Measurements from ENCODE around the gene DLGAP3. TPM values are rescaled to one million over a fixed set of nuclear protein-coding genes. Genes with fewer than 3 reads are reported as not detected.
A peak's percentile ranks its signal among the peaks of the same experiment; 100 is the strongest.

DLGAP3 gene
- total RNA-seq, 1 experiment from 2014 or later = 1.0 TPM

DNA sequence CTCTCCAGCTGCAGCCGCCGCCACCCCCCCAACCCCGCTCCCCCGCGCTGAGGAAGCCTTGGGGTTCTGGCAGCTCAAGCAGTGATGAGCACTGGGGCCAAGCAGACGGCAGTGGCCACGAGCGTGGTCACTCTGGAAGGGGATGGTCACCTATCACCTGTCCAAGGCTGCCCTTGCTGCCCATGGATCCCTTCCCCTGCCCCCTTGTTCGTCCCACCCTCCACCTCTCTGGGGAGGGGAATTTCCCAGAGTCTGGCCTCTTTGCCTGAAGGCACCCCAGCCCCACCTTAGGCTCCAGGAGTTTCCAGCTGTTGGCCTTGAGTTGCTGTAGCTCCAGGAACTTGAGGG lies 62.7 kb downstream of the DLGAP3 start:
- H3K4me3 Mint-ChIP-seq (ENCODE audit: low read depth, unreplicated experiment) = peak overlapping the region; percentile 68
- no peaks in the 10 kb centered on the region for H3K9me3 Mint-ChIP-seq (ENCODE audit: low read depth, unreplicated experiment)
- BruUV-seq (replicated peaks) = no TSS peak
- H3K27ac Mint-ChIP-seq (ENCODE audit: unreplicated experiment) = no peak overlapping the region
- peaks cover 64% of the 10 kb centered on the region for H3K27me3 Mint-ChIP-seq (ENCODE audit: unreplicated experiment)
- H3K36me3 Mint-ChIP-seq (ENCODE audit: insufficient read depth, unreplicated experiment) = peaks cover 9% of the 10 kb centered on the region
- TF ChIP-seq, protein P1, sequence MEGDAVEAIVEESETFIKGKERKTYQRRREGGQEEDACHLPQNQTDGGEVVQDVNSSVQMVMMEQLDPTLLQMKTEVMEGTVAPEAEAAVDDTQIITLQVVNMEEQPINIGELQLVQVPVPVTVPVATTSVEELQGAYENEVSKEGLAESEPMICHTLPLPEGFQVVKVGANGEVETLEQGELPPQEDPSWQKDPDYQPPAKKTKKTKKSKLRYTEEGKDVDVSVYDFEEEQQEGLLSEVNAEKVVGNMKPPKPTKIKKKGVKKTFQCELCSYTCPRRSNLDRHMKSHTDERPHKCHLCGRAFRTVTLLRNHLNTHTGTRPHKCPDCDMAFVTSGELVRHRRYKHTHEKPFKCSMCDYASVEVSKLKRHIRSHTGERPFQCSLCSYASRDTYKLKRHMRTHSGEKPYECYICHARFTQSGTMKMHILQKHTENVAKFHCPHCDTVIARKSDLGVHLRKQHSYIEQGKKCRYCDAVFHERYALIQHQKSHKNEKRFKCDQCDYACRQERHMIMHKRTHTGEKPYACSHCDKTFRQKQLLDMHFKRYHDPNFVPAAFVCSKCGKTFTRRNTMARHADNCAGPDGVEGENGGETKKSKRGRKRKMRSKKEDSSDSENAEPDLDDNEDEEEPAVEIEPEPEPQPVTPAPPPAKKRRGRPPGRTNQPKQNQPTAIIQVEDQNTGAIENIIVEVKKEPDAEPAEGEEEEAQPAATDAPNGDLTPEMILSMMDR (IDR thresholded peaks at IDR 0.05; ENCODE audit: unreplicated experiment) = no peak
- no peaks in the 10 kb centered on the region for H3K4me1 Mint-ChIP-seq (ENCODE audit: low read depth, unreplicated experiment)
- no peak for DNase-seq
- CTCF ChIA-PET = interaction anchor here (0.9 to 1.8 kb wide), 3 partner anchors 14 to 22 kb away, joined by 4 to 5 read pairs (median 5); no protein-coding TSS in a partner anchor
- intact Hi-C loops (cut with micrococcal nuclease; ENCODE audit: unreplicated experiment) = no loop called here

DNA sequence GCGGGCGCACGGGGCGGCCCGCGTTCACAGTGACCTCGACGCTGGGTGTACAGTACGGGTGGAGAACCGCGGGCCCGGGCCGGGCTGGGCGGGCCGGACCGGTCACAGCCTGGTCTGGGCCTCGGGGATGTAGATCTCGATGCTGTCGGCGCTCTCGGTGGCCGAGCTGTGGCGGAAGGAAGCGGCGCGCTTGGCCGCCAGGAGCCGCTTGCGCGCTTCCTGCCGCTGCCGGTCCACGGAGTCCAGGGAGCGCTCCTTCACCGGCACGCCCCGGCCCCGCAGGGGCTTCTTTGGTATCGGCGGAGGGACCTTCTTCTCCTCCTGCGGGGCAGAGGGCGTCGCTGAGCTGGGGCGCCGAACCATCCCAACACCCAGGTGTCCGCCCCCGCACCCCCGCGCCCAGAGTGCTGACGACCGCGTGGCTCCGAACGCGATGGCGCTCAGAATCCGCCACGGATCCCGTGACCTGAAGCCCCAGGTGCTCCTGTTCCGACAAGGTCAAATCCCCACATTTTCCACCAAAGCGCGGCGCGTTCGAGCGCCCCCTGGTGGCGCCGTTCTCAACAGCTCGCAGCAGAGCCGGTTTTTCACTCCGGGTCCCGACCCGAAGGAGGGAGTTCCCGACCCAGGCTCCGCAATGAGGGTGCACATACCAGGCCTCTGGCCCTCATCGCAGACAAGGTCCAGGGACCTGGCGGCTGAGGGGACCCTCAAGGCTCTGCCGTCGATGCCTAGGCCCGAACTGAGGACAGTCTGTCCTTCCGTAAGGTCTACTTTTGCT lies 63.3 kb downstream of the DLGAP3 start:
- peak; percentile 87 for DNase-seq
- Mint-ChIP-seq H3K27ac (ENCODE audit: unreplicated experiment) (no peak overlapping the region), H3K27me3 (ENCODE audit: unreplicated experiment) (peaks cover 60% of the 10 kb centered on the region), H3K36me3 (ENCODE audit: insufficient read depth, unreplicated experiment) (peaks cover 9% of the 10 kb centered on the region), H3K9me3 (ENCODE audit: low read depth, unreplicated experiment) (no peaks in the 10 kb centered on the region), H3K4me3 (ENCODE audit: low read depth, unreplicated experiment) (peak overlapping the region; percentile 68), H3K4me1 (ENCODE audit: low read depth, unreplicated experiment) (no peaks in the 10 kb centered on the region)
- TF ChIP-seq, protein P1 (IDR thresholded peaks at IDR 0.05; ENCODE audit: unreplicated experiment) = peak; percentile 98
- intact Hi-C loops (cut with micrococcal nuclease; ENCODE audit: unreplicated experiment) = no loop called here
- CTCF ChIA-PET = interaction anchor here (0.6 to 1.8 kb wide), 3 partner anchors 15 to 59 kb away, joined by 4 to 5 read pairs (median 4); no protein-coding TSS in a partner anchor
- no TSS peak for BruUV-seq (replicated peaks)

DNA sequence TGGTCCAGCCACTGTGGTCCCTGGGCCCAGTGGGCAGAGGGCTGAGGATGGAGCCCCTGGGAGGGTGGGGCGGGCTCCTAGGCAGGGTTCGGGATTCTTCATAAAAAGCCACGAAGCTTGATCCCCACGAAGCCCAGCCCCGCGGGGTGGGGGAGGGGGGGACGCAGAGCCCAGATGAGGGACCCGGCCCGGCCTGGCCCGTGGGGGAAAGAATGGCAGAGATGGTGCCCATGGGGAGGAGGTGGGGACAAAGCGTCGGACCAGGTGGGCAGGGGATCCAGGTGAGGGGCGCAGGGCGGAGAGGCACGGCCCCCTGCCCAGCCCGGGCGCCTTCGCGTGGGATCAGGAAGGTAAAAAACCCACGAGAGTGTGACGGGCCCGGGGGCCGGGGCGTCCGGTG lies 63.9 kb downstream of the DLGAP3 start:
- CTCF ChIA-PET = interaction anchor here (1.1 to 1.8 kb wide), 2 partner anchors 15 to 23 kb away, joined by 4 to 5 read pairs; no protein-coding TSS in a partner anchor

DNA sequence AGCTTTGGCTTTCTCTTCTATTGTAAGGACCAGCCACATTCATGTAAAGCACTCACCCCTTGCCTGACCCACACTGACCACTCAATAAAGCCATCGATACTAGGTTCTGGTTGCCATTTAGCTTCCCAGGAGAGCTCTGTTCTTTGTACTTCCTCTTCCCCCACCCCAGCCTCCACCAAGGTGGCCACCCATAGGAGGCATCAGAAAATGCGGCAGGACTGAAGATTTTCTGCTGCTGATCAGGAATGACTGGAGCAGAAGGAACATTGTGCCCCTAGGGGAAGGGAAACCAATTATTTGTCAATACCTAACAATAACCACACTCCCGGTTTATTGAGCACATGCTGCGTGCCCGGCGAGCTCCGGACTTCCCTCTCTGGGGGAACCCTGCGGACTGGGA lies 64.7 kb downstream of the DLGAP3 start:
- Mint-ChIP-seq H3K9me3 (ENCODE audit: low read depth, unreplicated experiment) (no peaks in the 10 kb centered on the region), H3K4me1 (ENCODE audit: low read depth, unreplicated experiment) (no peaks in the 10 kb centered on the region), H3K36me3 (ENCODE audit: insufficient read depth, unreplicated experiment) (peaks cover 12% of the 10 kb centered on the region), H3K27me3 (ENCODE audit: unreplicated experiment) (peaks cover 51% of the 10 kb centered on the region), H3K27ac (ENCODE audit: unreplicated experiment) (peak overlapping the region; percentile 22), H3K4me3 (ENCODE audit: low read depth, unreplicated experiment) (no peak overlapping the region)
- DNase-seq = no peak
- no TSS peak for BruUV-seq (replicated peaks)
- TF ChIP-seq, protein P1 (IDR thresholded peaks at IDR 0.05; ENCODE audit: unreplicated experiment) = no peak
- CTCF ChIA-PET = no interaction called here
- intact Hi-C loops (cut with micrococcal nuclease; ENCODE audit: unreplicated experiment) = no loop called here

More for the DNA sequence above, 63.9 kb downstream of the DLGAP3 start:
- H3K36me3 Mint-ChIP-seq (ENCODE audit: insufficient read depth, unreplicated experiment) = peaks cover 9% of the 10 kb centered on the region
- H3K27ac Mint-ChIP-seq (ENCODE audit: unreplicated experiment) = peak overlapping the region; percentile 22
- intact Hi-C loops (cut with micrococcal nuclease; ENCODE audit: unreplicated experiment) = no loop called here
- peaks cover 54% of the 10 kb centered on the region for H3K27me3 Mint-ChIP-seq (ENCODE audit: unreplicated experiment)
- no peaks in the 10 kb centered on the region for H3K4me1 Mint-ChIP-seq (ENCODE audit: low read depth, unreplicated experiment)
- TF ChIP-seq, protein P1 (IDR thresholded peaks at IDR 0.05; ENCODE audit: unreplicated experiment) = no peak
- H3K4me3 Mint-ChIP-seq (ENCODE audit: low read depth, unreplicated experiment) = peak overlapping the region; percentile 68
- BruUV-seq (replicated peaks) = no TSS peak
- no peaks in the 10 kb centered on the region for H3K9me3 Mint-ChIP-seq (ENCODE audit: low read depth, unreplicated experiment)
- DNase-seq = no peak

All from Calu3 (cell line).